MM.1S (cell line): ENCODE results near the gene MGST3.
"Not testable (repeated sequence)": the region's sequence is repeated elsewhere in the genome, so short reads cannot be mapped to it uniquely, and the experiment has no call there.

Experiments used
- CTCF ChIP-seq: fragments of 300-600 bp; sonication (generic); IDR thresholded peaks from 2 replicates; pipeline ENCODE4 v1.5.1; 2016; ENCODE audit warnings: antibody characterized with exemption, low read length, mixed read lengths
- EZH2 ChIP-seq: fragments of 300-600 bp; sonication (generic); optimal IDR thresholded peaks from 2 replicates; pipeline ENCODE3; 2017; ENCODE audit warnings: low read depth, mild to moderate bottlenecking, antibody characterized with exemption, low read length, mixed read lengths
- EZH2phosphoT487 ChIP-seq: fragments of 300-600 bp; sonication (generic); IDR thresholded peaks from 2 replicates; pipeline ENCODE4 v1.6.1; 2018; ENCODE audit warnings: antibody characterized with exemption, low read length

DNA sequence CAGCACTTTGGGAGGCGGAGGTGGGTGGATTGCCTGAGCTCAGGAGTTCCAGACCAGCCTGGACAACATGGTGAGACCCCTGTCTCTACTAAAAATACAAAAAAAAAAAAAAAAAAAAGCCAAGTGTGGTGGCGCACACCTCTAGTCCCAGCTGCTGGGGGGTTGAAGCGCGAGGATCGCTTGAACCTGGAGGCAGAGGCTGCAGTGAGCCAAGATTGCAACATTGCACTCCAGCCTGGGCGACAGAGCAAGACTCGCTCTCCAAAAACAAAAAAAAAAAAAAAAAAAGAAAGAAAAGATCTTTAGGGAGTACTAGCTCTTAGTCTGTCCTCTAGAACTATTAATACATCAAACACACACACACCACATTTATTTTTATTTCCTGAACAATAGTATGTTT lies 70.9 kb downstream of the MGST3 start:
- TF ChIP-seq CTCF, EZH2, EZH2phosphoT487: not testable (repeated sequence)
